COLO668 (cell line): ENCODE results near the gene EIF3M.

Source experiments
- DNase-seq: peaks from one replicate; lab custom pipeline; 2025; ENCODE audit not compliant: unreplicated experiment; lab: John Stamatoyannopoulos, UW

EIF3M gene

DNA sequence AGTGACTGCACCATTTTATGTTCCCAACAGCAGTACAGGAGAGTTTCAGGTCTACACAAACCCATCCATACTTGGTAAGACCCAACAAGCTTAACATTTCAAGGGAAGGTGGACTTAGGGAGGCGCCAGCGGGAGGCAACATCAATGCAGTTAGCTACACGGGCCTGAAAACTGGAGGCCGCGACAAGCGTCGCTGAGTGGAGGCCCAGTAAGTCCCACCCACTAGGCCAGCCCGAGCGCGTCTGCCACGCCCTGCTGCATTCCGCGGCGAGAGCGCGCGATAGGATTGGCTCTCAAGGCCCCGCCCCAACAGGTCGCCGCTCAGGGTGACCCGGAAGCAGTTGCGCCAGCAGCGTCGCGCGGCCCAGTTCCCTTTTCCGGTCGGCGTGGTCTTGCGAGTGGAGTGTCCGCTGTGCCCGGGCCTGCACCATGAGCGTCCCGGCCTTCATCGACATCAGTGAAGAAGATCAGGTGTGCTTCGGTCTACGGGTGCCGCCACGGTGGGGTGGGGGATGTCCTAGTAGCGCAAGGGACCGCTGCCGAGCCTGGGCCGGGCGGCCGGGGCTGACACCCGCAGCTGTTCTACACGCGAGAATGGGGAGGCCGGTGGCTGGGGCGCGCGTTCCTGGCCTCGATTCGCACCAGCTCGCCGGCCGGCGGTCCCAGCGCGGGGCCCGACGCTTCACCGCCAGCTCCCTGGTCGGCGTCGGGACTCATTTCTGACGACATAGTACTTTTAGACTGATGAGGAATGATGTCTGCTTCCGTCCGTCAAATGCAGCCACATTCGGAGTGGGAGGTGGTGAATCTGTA lies at the start of gene EIF3M:
Gene EIF3M, plus strand, starts transcription at position 373 of the 813 bp plus-strand sequence. Its CDS starts 57 bp downstream, at position 430.
- DNase-seq, result peak; percentile 97

DNA sequence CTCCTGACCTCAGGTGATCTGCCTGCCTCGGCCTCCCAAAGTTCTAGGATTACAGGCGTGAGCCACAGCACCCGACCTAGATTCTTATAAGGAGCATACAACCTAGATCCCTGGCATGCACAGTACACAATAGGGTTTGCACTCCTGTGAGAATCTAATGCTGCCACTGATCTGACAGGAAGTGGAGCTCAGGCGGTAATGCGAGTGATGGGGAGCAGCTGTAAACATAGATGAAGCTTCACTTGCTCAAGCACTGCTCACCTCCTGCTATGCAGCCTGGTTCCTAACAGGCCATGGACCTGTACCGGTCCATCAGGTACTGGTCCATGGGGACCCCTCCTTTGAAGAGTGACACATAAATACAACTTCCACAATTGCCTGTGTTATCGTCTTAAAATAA lies 44.8 kb upstream of the EIF3M start:
- DNase-seq, result no peak

DNA sequence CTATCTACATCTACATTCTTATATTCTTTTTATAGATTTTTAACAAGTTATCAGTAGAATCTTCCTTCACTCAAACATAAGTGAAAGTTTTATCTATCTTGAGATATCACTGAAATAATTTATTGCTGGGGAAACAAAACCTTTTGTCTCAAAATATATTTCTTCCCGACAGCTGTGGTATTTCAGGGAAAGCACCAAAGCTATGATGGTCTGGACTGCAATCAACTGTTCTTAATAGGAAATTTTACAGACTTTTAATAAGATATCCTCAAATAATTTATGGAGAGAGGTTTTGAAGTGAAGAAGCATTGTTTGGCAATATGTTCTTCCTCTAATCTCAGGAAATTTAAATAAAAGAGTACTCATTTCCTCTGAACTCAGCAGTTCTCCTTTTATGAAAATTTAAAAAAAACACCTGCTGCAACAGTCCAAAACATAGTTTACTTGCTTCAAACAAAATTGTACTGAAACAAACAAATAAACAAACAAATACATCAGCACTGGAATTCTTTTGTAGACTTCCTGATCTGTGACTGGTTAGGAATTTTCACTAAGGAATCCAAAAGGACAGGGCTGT lies 33.9 kb upstream of the EIF3M start:
- no peak for DNase-seq

DNA sequence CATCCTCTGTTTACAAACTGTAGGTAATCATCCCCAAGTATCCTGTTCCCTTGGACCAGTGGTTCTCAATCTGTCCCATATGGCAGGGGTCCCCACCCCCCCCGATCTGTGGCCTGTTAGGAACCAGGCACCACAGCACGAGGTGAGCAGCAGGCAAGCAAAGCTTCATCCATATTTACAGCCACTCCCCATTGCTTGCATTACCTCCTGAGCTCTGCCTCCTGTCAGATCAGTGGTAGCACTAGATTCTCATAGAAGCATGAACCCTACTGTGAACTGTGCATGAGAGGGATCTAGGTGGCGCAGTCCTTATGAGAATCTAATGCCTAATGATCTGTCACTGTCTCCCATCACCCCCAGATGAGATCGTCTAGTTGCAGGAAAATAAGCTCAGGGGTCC lies 33.4 kb upstream of the EIF3M start:
- DNase-seq, result no peak

DNA sequence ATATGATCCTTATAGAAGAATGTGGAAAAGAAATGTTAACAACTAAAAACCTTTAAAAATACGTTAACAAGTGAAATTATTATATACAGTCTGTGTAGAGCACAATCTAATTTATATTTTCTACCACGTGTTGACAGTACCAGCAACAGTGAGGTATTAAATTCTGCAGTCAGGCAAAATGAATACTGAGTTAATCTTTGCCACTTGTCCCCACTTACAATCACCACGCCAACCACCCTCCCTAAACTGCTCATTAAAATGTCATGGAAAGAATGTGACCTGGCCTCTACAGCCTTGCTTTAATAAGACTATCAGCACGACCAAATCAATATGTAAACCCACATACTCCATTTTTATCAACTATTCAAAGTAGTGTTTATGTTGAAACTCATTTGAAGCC lies 28.5 kb upstream of the EIF3M start:
- DNase-seq, result no peak

DNA sequence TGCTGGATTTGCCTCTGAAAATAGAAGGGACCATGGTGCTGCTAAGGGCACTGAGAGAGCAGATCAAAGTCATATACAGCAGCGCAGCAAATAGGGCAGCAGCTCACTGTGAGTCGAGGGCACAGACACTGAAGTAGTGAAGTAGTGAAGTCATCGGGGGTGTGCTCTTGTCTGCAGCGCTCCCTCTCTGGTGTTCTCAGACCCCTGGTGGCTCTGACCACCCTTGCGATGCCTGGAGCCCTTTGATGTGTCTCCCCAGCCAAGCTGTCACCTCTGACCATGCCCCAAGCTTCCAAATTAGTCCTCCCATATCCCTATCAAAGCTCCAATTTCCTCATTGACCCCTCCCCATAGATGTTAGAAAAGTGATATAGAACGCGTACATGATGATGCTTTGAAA lies 27.7 kb upstream of the EIF3M start:
- no peak for DNase-seq

DNA sequence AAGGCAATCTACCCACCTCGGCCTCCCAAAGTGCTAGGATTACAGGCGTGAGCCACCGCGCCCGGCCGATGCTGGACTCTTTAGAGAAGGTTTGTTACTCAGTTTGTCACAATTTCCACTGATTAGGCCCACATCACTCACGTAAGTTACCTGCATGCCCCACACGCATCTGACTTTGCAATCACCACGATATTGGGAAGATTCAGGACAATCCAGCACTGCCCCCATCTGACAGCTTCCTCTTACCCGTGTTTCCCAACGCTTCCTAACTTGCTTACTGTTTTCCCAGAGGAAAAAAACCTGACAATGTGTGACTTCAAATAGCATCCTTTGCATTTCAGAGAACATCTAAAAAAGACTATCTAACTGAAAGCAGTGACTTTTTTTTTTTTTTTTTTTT lies 21.8 kb upstream of the EIF3M start:
- DNase-seq, result no peak

DNA sequence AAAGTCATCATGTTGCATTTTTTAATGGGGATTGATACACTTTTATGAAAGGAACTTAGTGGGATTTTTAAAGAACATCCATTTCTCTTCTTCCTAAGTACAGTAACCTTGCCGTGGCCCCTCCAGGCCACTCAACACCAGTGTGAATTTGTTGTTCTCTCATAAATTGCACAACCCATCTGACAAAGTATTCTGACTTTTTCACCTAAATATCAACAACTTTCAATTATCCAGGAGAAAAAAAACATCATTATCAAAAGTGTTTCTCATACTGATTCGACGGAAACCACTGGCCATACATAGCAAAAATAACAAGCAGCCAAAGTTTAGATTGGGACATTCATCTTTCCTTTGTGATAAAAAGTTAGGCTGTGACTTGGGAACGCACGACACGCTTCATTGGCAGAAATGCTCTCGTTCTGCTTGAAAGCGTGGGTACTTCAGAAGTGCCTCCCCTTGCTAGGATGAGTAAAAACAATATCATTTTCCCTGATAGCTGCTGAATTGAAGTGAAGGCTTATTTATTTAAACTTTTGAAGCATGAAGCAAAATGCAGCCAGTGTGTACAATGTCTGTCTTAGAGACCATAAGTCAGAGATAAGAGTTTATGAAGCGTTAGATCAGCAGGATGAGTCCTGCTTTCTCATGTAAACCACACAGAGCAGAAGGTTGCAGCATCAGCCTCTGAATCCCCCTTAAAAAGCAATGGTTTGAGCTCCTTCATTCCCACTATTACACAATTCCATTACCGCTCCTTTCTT lies 20.6 kb upstream of the EIF3M start:
- no peak for DNase-seq

DNA sequence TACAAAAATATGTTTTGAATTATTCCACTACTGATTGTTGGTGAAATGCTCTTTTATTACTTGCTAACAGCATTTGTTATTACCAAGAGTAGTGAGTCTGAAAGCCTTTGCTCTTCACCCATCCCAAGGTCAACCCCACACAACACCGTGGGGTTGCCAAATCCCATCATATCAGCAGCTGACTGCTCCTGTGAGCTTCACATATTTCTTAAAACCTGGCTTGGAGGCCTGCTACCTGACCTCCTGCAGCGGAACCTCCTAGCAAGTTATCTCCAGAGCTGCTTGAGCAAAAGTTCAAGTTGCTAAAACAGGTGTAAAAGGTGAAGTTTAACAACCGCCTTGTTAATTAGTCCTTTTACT lies 20.1 kb upstream of the EIF3M start:
- DNase-seq, result no peak

DNA sequence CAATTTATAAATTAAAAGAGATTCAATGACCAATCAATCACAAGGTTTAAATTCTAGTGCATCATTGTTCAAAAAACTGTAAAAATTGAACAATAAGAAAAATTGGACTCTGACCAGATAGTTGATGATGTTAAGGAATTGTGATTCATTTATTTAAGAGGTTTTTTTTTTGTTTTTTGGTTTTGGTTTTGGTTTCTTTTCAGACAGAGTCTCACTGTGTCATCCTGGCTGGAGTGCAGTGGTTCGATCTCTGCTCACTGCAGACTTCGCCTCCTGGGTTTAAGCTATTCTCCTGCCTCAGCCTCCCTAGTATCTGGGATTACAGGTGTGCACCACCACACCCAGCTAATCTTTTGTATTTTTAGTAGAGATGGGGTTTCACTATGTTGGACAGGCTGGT lies 17.1 kb upstream of the EIF3M start:
- DNase-seq, result no peak

DNA sequence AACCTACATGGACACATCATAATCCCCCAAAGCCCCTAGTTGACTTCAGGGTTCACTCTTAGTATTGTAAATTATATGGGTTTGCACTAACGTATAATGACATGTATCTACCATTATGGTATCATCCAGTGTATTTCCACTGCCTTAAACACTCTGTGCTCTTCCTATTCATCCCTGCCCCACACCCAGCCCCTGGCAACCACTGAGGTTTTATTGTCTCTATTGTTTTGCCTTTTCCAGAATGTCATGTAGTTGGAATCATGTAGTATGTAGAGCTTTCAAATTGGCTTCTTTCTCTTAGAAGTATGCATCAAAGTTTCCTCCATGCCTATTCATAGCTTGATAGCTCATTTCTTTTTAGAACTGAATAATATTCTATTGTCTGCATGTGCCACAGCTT lies 16.5 kb upstream of the EIF3M start:
- no peak for DNase-seq

DNA sequence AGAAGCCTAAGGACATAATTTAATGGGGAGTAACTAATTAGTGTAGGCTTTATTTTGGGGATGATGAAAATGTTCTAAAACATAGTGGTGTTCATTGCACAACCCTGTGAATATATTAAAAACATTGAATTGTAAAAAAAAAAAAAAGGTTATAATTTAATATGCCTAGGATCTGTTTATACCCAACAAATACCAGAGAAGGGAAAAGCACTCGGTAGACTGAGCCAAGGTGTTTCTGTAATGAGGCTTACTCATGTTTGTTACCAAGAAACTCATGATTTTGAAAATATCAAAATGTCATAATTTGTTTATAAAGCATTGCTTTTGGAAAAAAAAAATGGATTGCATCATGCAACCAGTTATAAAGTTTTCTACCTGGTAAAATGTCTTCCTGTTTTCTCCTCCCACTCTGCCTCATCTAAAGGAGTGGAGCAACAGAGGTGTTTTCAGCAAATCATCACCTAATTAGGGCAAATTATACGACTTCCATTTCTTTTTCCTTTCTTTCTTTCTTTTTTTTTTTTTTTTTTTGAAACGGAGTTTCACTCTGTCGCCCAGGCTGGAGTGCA lies 14.2 kb upstream of the EIF3M start:
- no peak for DNase-seq

DNA sequence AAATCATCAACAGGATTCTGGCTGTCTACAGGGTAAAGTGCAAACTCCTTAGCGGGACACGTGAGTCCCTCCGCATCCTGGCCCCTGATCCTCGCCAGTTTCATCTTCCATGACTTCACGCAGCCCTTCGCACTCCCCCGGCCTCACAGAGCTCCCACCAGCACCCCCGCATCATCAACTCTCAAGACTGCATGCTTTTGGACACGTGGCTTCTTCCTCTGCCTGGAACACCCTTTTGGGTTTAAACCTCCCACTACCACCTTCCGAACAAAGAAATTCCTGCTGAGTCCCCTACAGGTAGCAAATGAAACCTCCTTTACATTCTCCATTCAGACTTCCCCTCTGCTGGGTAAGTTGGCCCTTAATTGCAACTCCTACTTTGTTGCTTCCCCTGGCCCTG lies 12.6 kb upstream of the EIF3M start:
- DNase-seq, result no peak

DNA sequence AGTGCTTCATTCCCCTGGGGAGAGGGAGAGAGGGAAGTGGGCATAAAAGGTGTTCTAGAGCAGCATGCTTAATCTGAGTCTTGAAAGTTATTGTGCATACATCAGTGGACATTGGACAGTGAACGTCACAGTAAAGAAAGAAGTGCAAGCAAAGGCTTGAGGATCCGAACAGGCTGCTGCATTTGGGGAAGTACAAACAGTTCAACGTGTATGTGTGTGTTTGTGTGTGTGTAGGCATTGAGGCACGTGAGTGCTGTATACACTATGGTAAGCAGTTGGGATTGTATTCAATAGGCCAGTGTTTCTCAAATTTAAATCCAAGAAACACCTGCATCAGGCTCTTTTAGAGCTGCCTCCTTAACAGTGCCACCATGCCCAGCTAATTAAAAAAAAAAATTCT lies 10.4 kb upstream of the EIF3M start:
- DNase-seq, result no peak

DNA sequence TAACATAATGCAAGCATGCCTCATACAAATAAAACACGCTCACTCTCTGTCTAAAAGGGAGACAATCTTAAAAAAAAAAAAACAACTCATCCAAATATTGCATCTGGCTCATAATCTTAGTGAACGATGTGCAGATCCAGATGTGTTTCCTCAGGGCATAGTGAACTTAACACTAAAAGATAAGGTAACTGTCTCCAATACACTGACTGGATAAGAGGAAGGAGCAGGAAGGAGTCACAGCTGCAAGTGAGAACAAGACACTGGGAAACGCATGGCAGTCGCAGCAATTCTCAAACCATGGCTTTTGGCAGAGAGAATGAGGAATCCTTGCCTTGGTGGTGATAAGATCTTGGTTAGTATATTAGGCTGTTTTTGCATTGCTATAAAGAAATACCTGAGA lies 9.2 kb upstream of the EIF3M start:
- DNase-seq, result no peak

DNA sequence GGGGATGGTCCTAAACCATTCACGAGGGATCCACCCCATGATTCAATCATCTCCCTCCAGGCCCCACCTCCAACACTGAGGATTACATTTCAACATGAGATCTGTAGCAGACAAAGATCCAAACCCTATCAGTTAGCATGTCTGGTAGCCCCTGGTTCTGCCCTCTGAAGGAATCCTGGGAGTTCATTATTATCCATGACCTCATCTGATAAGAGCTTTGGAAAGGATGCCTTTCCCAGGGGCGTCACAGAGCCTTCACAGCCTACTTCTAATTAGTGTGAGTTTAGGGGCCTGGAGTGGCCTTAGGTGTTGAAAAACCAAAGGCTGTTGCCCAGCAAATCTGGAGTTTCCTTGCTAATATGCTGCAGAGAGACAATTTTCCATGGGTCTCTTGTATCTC lies 8.6 kb upstream of the EIF3M start:
- DNase-seq, result no peak

DNA sequence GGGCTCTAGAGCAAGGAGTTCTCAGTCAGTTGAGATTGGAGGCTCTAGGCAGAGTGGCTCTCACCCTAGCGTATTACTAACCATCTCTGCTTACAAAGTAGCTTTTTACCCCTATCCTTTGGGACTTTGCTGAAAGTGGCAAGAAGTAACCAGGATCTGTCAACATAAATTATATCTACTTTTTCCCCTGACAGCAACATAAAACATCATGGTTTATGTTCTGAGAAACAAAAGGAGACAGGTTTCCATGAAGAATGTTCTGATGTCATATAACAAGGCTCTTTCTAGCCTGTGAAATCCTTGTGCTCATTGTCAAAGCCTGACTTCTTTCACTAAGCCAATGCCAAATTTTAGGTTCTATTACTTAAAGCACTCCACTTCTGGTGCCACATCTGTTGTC lies 7.2 kb upstream of the EIF3M start:
- no peak for DNase-seq

DNA sequence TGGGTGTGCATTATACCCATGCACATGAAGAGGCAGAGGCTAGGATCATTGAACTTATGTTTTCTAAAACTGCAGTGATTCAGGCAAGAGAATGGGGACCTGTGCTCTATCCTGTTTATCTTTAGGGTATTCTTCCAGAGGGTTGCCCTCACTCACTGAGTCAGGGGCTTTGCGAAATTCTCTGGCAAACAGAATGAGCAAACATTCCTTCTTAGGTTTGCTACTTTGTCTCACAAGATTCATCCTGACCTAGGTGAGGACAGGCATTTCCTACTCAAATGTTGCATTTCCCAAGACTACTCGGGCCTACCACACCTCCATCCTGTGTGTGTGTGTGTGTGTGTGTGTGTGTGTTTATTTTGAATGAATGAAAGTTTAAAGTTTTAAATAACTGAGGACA lies 2.7 kb upstream of the EIF3M start:
- no peak for DNase-seq

DNA sequence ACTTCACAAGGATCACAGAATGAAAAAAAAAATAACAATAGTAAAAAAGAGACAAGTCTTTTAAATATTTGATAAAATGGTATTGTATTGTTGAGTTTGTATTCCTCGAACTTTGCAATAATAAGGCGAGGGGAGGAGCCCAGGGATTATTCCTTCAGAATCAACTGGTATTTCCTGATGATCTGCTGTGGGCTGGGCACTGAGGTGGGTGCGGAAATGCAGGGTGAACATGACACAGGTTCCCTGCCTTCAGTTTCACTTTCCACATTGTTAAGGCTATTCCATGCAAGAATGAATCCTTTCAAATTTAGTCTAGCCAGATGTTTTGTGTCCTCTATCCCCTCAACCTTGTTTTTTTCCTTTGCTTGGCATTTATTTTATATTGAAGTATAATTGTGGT lies 2.1 kb upstream of the EIF3M start:
- no peak for DNase-seq

DNA sequence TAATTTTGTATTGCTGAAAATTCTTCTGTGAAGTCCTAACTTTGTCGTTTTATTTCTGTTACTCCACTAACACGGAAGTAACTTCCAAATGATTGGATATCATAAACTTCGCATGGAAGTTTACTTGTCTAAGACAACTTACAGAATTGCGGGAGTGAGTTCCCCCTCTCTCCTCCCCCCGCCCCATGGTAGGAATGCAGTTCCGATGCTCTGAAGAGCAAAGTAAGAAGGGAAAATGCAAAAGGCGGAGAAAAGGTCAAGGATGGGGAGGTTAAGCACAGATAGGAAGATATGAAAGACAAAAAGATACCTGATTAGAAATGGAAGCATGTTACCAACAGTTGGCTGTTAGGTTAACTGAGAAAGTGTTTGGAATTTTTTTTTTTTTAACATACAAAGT lies 1.3 kb downstream of the EIF3M start:
- no peak for DNase-seq

DNA sequence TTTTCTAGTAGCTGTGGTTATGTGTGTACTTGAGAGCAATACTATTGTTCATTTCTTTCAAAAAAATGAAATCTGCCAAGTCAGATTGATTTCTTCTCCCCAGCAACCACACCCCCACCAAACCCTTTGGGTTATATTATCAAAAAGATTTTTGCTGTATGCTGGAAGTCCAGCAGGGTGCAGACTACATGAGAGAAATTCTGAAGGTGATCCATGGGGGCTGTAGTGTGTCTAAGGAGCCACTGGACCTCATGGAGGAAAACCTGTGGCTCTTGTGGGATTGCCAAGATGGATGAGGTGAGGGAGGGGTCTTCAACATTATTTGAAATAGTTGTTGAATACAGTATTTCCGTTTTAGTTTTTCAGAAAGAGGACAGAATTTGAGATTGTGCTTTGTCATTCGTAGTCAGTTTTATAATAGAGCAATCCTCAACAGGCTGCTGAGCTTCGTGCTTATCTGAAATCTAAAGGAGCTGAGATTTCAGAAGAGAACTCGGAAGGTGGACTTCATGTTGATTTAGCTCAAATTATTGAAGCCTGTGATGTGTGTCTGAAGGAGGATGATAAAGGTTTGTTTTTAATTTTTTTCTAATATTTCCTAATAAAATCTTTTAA lies 3.1 kb downstream of the EIF3M start:
- no peak for DNase-seq

DNA sequence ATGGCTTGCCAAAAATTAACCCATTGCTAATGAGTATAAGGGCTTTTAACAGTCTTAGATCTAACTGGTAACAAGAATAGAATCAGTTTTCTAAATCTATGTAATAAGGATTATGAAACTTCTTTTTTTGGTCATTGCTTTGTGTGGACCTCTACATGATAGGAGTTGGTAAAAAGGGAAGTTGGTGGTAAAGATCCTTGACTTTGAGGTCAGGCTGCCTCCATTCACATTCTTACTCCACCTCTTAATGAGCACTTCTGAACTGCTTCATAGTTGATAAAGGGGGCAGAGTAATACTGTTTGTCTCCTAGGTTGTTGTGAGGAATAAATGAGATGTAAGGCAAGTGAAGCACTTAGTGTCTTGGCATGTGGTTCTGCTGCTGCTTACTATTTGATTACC lies 10.6 kb downstream of the EIF3M start:
- DNase-seq, result no peak
